Activated naive CD8-positive, alpha-beta T cell treated with anti-CD3 and anti-CD28 coated beads for 36 hours (primary cell): ENCODE data around the gene TMEM72. TPM values are rescaled to one million over a fixed set of nuclear protein-coding genes. Genes with fewer than 3 reads are reported as not detected.
A peak's percentile ranks its signal among the peaks of the same experiment; 100 is the strongest.
"Not testable (repeated sequence)": the region's sequence is repeated elsewhere in the genome, so short reads cannot be mapped to it uniquely, and the experiment has no call there.

ENCODE experiments used
- DNase-seq: peaks from one replicate; pipeline ENCODE4 v3.0.0; 2021
- H3K27ac Mint-ChIP-seq: one replicate; pipeline ENCODE4 v1.8.0; 2022; ENCODE audit warnings: mild to moderate bottlenecking, moderate library complexity, mixed read lengths
- H3K27me3 Mint-ChIP-seq: one replicate; pipeline ENCODE4 v1.8.0; 2022; ENCODE audit warnings: mild to moderate bottlenecking, mixed read lengths
- H3K36me3 Mint-ChIP-seq: one replicate; pipeline ENCODE4 v1.8.0; 2021; ENCODE audit warnings: mild to moderate bottlenecking, mixed read lengths
- H3K4me1 Mint-ChIP-seq: one replicate; pipeline ENCODE4 v1.8.0; 2021; ENCODE audit warnings: mixed read lengths
- H3K4me3 Mint-ChIP-seq: one replicate; pipeline ENCODE4 v1.8.0; 2022; ENCODE audit warnings: mild to moderate bottlenecking, moderate library complexity, mixed read lengths
- H3K9me3 Mint-ChIP-seq: one replicate; pipeline ENCODE4 v1.8.0; 2022; ENCODE audit warnings: mixed read lengths
- total RNA-seq, 2 experiments: library from RNA; stranded (reverse); gene quantifications; one replicate each; pipeline ENCODE4 v1.2.3, GENCODE V29; 2021

The TMEM72 gene
- not detected for total RNA-seq

DNA sequence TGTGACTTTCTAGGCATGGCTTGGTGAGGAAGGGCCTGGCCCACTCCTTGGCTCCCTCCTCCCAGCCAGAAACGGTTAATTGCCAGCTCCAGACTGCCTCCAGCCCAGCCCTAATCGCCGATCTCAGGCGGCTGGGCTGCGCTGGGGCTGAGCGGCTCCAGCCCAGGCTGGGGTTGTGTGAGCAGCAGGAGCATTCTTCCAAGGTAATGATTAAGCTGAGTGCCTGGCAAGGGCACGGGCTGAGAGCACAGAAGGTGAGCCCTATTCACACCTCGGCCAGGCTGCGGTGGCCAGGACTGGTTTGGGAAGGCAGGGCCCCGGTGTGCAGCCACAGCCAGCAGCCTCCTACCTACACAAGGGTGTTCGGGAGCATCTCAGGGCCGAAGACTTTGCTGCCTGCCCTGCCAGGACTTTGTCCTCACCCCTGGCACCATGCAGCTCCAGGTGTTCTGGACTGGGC lies at the start of gene TMEM72:
Gene TMEM72 (plus strand): TSS at position 257 of the 460 bp plus-strand sequence. CDS start 176 bp downstream, at position 433.
- Mint-ChIP-seq H3K4me3 (no peak within 1 kb of the TSS), H3K27ac (no peak within 1 kb of the TSS), H3K9me3 (no peaks in the 10 kb centered on the region)

DNA sequence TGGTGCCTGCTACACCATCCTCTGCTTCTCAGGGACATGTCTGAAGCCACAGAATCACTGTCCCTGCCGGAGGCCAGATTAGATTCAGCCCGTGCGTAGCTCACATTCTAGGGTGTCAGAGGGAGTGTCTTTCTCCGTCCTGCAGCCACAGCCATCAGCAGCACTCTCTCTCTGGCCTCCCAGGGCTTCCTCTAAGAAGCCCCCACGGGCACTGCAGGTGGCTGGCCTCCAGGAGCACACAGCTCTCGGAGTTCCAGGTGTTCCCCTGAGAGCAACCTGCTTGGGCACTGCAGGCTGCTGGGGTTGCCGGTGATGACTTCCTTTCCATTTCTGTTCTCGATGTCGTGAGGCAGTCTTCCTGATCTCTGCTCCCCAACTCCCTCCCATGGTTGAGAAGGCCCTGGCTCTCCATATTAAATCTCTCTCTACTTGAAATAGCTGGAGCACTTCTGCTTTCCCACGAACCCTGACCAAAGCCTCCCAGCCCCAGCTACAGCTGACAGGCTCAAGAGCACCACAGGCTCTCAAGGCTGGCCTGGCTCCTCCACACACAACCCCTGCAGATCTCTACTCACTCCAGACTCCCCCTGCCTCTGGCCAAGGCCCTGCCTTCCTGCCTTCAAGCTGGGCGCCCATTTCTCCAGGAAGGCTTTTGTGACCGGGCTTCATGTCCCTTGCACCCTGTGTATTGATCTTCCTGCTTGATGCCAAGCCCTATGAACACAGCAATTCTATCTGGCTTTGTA lies 49.0 kb upstream of the TMEM72 start:
- no peaks in the 10 kb centered on the region for H3K36me3 Mint-ChIP-seq
- H3K27me3 Mint-ChIP-seq: peaks cover 45% of the 10 kb centered on the region
- H3K9me3 Mint-ChIP-seq: no peaks in the 10 kb centered on the region
- H3K27ac Mint-ChIP-seq: no peak overlapping the region
- H3K4me3 Mint-ChIP-seq: no peak overlapping the region
- DNase-seq: no peak
- peaks cover 16% of the 10 kb centered on the region for H3K4me1 Mint-ChIP-seq

More for the DNA sequence above, at the start of gene TMEM72:
- peaks cover 14% of the 10 kb centered on the region for H3K4me1 Mint-ChIP-seq
- no peaks in the 10 kb centered on the region for H3K27me3 Mint-ChIP-seq
- H3K36me3 Mint-ChIP-seq: no peaks in the 10 kb centered on the region
- no peak for DNase-seq

DNA sequence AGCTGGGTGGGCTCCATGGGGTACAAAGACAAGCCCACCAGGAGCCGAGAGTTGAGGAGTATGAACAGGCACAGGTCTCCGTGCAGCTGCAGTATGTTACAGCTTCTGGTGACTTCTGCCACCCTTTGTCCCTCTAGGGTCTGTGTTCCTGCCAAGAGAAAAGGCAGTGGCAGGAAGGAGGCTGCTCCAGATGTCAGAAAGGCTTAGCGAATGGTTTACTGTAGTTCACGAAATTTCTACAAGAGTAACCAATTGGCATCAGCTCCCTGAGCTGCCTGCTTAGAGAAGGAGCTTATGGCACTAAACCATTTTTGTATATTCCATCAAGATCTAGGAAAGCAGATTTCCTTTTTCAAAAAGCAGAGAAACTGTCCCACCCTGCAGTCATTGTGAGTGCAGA lies 48.2 kb upstream of the TMEM72 start:
- no peaks in the 10 kb centered on the region for H3K36me3 Mint-ChIP-seq
- no peaks in the 10 kb centered on the region for H3K9me3 Mint-ChIP-seq
- H3K4me1 Mint-ChIP-seq: peaks cover 16% of the 10 kb centered on the region
- H3K27me3 Mint-ChIP-seq: peaks cover 51% of the 10 kb centered on the region
- H3K27ac Mint-ChIP-seq: no peak overlapping the region
- DNase-seq: no peak
- no peak overlapping the region for H3K4me3 Mint-ChIP-seq

DNA sequence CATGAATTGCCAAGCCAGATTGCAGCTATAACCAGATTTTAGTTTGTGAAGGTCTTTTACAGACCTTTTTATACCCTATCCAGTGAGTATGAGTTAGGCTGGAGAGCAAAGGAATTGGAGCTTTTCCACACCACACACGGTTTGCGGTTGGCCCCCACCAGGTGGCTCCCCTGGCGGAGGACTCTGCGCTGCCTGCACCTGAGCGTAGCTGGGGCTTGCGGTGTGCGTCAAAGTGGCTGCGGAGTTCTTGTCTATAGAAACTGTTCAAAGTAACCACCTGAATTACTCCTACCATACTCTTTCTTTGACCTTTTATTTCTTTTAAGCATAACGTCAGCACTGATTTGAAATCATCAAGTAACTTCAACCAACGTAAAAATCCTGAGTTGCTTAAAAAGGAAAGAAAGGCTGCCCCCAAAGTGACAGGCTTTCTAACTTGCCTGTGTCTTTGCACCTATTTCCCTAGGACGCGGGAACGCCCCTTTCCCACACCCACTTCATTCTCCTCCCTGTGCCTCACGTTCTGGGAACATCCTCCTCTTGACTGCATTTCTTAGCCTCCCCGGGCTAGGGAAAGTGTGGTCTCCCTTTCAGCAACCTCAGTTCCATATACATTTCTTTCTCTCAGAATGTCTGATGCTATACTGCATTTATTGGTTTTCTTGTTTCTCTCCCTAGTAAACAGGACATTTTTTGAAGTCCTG lies 47.6 kb upstream of the TMEM72 start:
- H3K4me1 Mint-ChIP-seq: peaks cover 16% of the 10 kb centered on the region
- H3K36me3 Mint-ChIP-seq: no peaks in the 10 kb centered on the region
- H3K4me3 Mint-ChIP-seq: peak overlapping the region; percentile 86
- no peak for DNase-seq
- H3K27ac Mint-ChIP-seq: no peak overlapping the region
- H3K27me3 Mint-ChIP-seq: peaks cover 51% of the 10 kb centered on the region
- no peaks in the 10 kb centered on the region for H3K9me3 Mint-ChIP-seq

DNA sequence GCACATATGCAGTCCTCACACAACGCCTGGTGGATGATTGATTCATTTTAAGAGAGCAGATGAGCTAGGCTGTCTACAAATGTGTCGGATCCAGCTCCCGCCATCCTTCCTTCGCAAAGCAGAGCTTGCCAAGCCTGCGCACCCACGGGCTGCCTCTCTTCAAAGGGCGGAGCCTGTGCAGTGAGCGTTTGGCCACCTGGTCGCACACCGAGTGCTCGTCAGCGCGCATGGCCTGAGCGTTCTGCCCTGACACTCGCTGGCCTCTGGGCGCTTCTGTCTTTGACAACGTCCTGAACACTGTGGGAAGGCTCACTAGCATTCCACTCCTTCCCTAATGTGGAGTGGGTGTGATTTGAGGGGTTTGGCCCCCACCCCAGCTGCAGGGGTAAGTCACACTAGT lies 47.1 kb upstream of the TMEM72 start:
- no peak overlapping the region for H3K27ac Mint-ChIP-seq
- H3K9me3 Mint-ChIP-seq: no peaks in the 10 kb centered on the region
- H3K27me3 Mint-ChIP-seq: peaks cover 51% of the 10 kb centered on the region
- H3K4me3 Mint-ChIP-seq: peak overlapping the region; percentile 86
- peak; percentile 23 for DNase-seq
- H3K36me3 Mint-ChIP-seq: no peaks in the 10 kb centered on the region
- H3K4me1 Mint-ChIP-seq: peaks cover 16% of the 10 kb centered on the region

DNA sequence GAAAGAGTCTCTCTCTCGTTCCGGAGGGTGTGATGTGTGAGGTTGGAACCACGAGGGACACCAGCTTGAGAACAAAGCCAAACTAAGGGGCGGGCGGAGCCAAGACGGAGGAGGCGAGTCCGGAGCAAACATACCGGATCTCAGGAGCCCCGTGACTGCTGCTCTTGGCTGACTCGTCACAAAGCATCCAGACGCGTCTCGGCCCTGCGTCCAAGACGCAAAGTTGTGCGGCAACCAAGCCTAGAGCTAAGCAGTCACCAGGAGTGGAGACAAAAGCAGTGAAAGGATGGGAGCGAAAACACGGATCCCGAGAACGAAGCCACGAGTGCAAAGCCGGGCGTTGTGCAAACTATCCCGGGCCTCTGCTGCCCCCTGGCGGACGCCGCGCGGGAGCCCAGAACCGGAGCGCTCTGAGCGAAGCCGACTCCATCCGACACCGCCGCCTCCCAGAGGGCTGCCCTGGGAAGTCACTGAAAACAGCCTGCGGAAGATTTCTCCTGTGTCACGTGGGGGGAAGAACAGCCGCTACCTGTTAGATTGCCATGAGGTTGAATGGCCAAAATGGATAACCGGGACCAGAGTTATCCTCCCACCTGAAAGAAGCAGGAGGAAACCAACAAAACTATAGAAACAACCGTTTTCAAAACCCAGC lies 46.4 kb upstream of the TMEM72 start:
- Mint-ChIP-seq H3K9me3 (no peaks in the 10 kb centered on the region), H3K4me1 (peaks cover 16% of the 10 kb centered on the region), H3K27me3 (peaks cover 51% of the 10 kb centered on the region), H3K27ac (no peak overlapping the region), H3K36me3 (no peaks in the 10 kb centered on the region), H3K4me3 (peak overlapping the region; percentile 86)
- peak; percentile 78 for DNase-seq

DNA sequence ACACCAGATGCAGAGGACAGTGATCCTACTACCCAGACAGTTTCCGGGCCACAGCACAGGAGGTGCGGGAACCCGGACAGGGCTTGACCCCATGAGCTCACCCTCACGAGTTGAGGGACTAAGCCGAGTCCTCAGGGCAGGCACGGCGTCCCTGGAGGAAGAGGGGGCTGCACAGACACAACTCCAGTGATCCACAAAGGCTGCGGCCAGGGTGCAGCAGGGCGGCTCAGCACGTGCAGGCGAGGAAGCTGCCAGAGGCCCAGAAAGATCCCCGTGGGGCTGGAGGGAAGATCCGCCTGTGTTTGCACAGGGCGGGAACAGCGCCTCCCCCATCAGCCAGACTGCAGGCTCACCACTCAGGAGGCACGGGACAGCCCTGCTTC lies 45.9 kb upstream of the TMEM72 start:
- Mint-ChIP-seq H3K9me3 (no peaks in the 10 kb centered on the region), H3K36me3 (no peaks in the 10 kb centered on the region), H3K27me3 (peaks cover 51% of the 10 kb centered on the region), H3K27ac (no peak overlapping the region), H3K4me3 (peak overlapping the region; percentile 86), H3K4me1 (peaks cover 16% of the 10 kb centered on the region)
- DNase-seq: no peak

DNA sequence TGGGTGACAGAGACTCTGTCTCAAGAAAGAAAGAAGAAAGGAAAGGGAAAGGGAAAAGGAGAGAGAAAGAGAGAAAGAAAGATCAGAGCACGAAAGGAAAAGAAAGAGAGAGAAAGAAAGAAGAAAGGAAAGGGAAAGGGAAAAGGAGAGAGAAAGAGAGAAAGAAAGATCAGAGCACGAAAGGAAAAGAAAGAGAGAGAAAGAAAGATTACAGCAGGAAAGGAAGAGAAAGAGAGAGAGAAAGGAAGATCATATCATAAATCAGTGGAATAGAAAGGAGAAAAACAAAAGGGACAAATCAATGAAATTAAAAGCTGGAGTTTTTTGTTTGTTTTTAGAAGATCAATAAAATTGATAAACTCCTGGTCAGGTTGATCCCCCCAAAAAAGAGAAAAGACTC lies 44.8 kb upstream of the TMEM72 start:
- Mint-ChIP-seq H3K27me3 (peaks cover 51% of the 10 kb centered on the region), H3K4me1 (peaks cover 16% of the 10 kb centered on the region)
- not testable (repeated sequence) for H3K4me3 Mint-ChIP-seq, H3K27ac Mint-ChIP-seq, H3K36me3 Mint-ChIP-seq, DNase-seq, H3K9me3 Mint-ChIP-seq

DNA sequence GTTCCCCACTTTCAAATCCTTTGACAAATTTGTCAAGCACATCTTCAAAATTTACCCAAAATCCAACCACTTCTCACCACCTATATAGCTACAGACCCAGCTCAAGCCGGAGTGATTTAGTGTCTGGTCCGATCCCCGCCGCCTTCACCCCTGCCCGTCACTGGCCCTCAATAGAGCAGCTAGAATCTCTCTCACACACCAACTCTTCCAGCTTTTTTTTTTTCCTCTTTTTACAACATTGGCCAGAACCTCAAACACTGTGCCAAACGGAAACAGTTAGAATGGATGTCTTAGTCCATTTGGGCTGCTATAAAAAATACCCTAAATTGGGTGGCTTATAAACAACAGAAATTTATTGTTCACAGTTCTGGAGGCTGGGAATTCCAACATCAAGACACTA lies 41.1 kb upstream of the TMEM72 start:
- no peaks in the 10 kb centered on the region for H3K9me3 Mint-ChIP-seq
- peaks cover 26% of the 10 kb centered on the region for H3K27me3 Mint-ChIP-seq
- peaks cover under 1% of the 10 kb centered on the region for H3K4me1 Mint-ChIP-seq
- no peak for DNase-seq
- H3K4me3 Mint-ChIP-seq: no peak overlapping the region
- H3K27ac Mint-ChIP-seq: no peak overlapping the region
- no peaks in the 10 kb centered on the region for H3K36me3 Mint-ChIP-seq

DNA sequence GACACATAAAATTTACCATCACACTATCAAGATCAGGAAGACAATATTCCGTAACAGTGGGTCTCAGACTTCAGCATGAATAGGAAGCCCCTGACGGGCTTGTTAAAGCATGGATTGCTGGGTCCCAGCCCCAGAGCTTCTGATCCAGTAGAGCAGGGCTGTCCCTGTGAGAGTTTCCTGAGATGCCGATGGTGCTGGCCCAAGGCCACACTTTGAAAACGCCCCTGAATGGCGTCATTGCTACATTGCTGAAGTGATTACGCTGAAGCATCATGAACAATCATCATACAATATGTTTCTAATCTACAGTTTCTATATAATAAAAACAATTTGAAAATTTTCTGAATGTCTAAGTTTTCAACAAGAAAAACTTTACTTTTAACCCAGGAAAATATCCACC lies 38.0 kb upstream of the TMEM72 start:
- no peaks in the 10 kb centered on the region for H3K27me3 Mint-ChIP-seq

DNA sequence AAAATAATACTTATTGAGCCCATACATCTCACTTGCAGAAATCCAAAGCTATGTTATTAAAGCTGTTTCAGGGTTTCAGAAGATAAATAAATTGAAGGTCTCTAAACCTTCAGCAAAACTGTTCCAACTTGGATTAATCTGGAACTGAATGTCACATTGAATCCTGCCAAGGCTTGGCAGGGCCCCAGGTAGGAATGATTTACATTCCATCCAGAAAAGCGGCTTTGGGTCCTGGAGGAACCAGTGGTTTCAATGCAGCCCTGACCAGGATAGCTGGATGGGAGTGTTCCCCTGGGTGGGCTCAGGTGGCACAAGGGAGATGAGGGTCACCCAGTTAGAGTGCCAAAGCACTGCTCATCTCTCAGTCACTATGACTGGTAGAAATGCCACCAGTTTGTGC lies 37.0 kb upstream of the TMEM72 start:
- Mint-ChIP-seq H3K27me3 (no peaks in the 10 kb centered on the region), H3K9me3 (no peaks in the 10 kb centered on the region), H3K27ac (no peak overlapping the region), H3K4me1 (peaks cover 5% of the 10 kb centered on the region), H3K4me3 (no peak overlapping the region), H3K36me3 (no peaks in the 10 kb centered on the region)
- no peak for DNase-seq

More for the DNA sequence above, 38.0 kb upstream of the TMEM72 start:
- Mint-ChIP-seq H3K4me3 (no peak overlapping the region), H3K9me3 (no peaks in the 10 kb centered on the region), H3K36me3 (no peaks in the 10 kb centered on the region), H3K27ac (no peak overlapping the region), H3K4me1 (no peaks in the 10 kb centered on the region)
- no peak for DNase-seq

DNA sequence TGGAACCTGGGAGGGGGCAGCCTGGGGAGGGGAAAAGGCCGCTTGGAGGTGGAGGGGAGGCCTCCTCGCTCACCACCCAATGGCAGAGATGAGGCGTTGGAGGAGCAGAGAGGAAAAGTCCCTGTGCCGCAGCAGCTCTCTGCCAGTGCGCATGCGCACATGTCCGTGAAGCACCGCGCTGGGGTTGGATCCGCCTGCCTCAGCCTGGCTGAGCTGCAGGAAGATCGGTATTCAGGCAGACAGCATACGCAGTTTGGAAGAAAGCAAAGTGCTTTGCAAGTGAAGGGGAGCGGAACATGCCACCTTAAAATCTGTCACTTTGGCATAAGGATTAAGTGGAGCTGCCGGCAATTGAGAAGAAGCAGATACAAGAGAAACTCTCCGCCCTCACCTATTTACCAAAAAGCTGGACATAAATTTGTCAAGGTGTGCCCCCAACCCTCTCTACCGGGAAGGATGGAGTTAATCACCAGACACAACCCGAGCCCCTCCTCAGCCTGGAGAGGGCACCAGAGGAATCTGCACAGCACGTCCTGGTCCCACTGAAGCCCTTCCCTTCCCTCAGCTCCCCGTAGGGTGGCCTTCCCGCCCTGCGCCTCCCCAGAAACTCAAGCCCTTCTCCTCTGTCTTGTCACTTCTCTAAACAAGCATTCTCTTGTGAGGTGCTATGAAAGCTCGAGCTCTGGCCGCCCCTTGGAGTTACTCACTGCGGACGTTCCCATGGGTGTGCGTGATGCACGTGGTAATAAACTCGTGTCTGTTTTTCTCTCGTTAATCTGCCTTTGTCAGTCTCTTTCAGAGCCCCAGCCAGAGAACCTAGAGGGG lies 32.2 kb upstream of the TMEM72 start:
- no peaks in the 10 kb centered on the region for H3K36me3 Mint-ChIP-seq
- peak; percentile 80 for DNase-seq
- H3K9me3 Mint-ChIP-seq: no peaks in the 10 kb centered on the region
- peaks cover 10% of the 10 kb centered on the region for H3K27me3 Mint-ChIP-seq
- peak overlapping the region; percentile 75 for H3K27ac Mint-ChIP-seq
- H3K4me3 Mint-ChIP-seq: peak overlapping the region; percentile 88
- peaks cover 8% of the 10 kb centered on the region for H3K4me1 Mint-ChIP-seq

DNA sequence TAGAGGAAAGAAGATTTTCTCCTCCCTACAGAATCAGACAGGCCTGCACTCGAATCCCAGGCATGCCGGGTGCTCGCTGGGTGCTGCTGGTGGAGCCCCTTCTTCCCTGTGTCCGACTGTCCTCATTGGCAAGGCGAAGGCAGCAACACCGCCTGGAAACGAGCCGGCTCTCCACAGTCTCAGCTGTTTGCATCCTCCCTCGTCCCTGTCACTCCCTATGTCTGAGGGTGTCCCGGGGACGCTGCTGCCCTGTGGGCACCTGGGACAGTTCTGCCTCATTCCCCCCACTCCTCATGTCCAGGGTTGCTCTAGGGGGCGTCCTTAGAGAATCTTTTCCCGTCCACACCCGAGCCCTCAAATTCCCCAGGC lies 31.6 kb upstream of the TMEM72 start:
- no peaks in the 10 kb centered on the region for H3K36me3 Mint-ChIP-seq
- H3K9me3 Mint-ChIP-seq: no peaks in the 10 kb centered on the region
- H3K4me1 Mint-ChIP-seq: peaks cover 8% of the 10 kb centered on the region
- H3K27me3 Mint-ChIP-seq: peaks cover 10% of the 10 kb centered on the region
- peak overlapping the region; percentile 88 for H3K4me3 Mint-ChIP-seq
- no peak overlapping the region for H3K27ac Mint-ChIP-seq
- no peak for DNase-seq

DNA sequence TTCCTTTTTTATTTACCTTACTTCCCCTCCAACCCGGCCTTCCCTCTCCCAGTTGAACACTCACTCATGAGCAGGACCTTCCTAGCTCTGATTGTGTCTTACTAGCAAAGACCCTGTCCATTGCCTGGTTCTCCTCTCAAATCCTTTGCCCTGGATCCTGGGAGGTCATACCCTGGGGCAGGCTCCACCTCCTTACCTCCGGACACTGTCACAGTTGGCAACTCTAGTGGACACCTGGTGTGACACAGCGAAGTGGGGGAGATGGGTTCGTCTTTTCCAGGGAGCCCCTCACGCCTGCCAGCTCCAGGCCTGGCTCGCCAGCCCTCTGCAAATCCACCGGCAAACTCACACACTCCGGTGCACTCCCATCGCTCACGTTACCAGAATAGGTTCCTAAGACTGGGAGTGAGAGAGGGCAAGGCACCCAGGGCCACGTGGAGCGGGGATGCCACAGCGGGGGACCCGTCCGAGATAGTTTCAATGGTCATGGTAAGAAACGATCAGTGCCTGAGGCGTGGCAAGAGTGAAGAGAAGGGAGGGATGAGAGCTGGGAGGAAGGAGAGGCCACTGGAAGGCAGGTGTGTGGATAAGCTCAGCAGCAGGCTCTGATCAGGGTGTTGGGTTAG lies 30.9 kb upstream of the TMEM72 start:
- peak overlapping the region; percentile 40 for H3K4me3 Mint-ChIP-seq
- DNase-seq: no peak
- no peaks in the 10 kb centered on the region for H3K9me3 Mint-ChIP-seq
- peaks cover 8% of the 10 kb centered on the region for H3K4me1 Mint-ChIP-seq
- no peak overlapping the region for H3K27ac Mint-ChIP-seq
- no peaks in the 10 kb centered on the region for H3K36me3 Mint-ChIP-seq
- peaks cover 10% of the 10 kb centered on the region for H3K27me3 Mint-ChIP-seq
